MM.1S (cell line): ENCODE measurements around the gene SRSF11.

ENCODE experiments used
- CTCF ChIP-seq: fragments of 300-600 bp; sonication (generic); IDR thresholded peaks from 2 replicates; pipeline ENCODE4 v1.5.1; 2016; ENCODE audit warnings: antibody characterized with exemption, low read length, mixed read lengths
- EZH2 ChIP-seq: fragments of 300-600 bp; sonication (generic); optimal IDR thresholded peaks from 2 replicates; pipeline ENCODE3; 2017; ENCODE audit warnings: low read depth, mild to moderate bottlenecking, antibody characterized with exemption, low read length, mixed read lengths

- TF ChIP-seq EZH2 (no peak), CTCF (no peak)
Measured at GRCh38 chr1:70195342-70195741, 25.8 kb upstream of the SRSF11 start.
